22Rv1 (cell line): Measurements from ENCODE around the gene MAP2.
"Not testable (repeated sequence)": the region's sequence is repeated elsewhere in the genome, so short reads cannot be mapped to it uniquely, and the experiment has no call there.

Experiments used
- H3K27ac ChIP-seq: fragments of 450-650 bp; 2 replicates; pipeline ENCODE4 v1.5.1; 2017
- CTCF ChIP-seq: fragments of 450-650 bp; IDR thresholded peaks from 2 replicates; pipeline ENCODE4 v1.5.1; 2017; ENCODE audit warnings: mild to moderate bottlenecking
- ZFX ChIP-seq: fragments of 450-650 bp; IDR thresholded peaks from 2 replicates; pipeline ENCODE4 v1.6.1; 2017; ENCODE audit warnings: antibody characterized with exemption, borderline replicate concordance

Gene MAP2

GRCh38 chr2:209474960-209475359 lies 51.1 kb downstream of the MAP2 start:
- TF ChIP-seq ZFX (no peak), CTCF (no peak)

GRCh38 chr2:209476367-209477208 lies 52.7 kb downstream of the MAP2 start:
- no peak overlapping the region for H3K27ac ChIP-seq
- no peak for TF ChIP-seq CTCF
- no peak for TF ChIP-seq ZFX

More at GRCh38 chr2:209474960-209475359, 51.1 kb downstream of the MAP2 start:
- no peak overlapping the region for H3K27ac ChIP-seq

GRCh38 chr2:209492296-209492695 lies 68.4 kb downstream of the MAP2 start:
- not testable (repeated sequence) for H3K27ac ChIP-seq

GRCh38 chr2:209495068-209495620 lies 71.3 kb downstream of the MAP2 start:
- H3K27ac ChIP-seq: peak overlapping the region; percentile 56

- peak overlapping the region; percentile 56 for H3K27ac ChIP-seq
- no peak for TF ChIP-seq ZFX
- no peak for TF ChIP-seq CTCF
These were observed 72.2 kb downstream of the MAP2 start for GRCh38 chr2:209495855-209496585.

- H3K27ac ChIP-seq: no peak overlapping the region; the same call in 1 of the 2 replicates
- TF ChIP-seq CTCF (no peak), ZFX (no peak)
These were observed 72.7 kb downstream of the MAP2 start for GRCh38 chr2:209496586-209496982.

GRCh38 chr2:209498614-209499013 lies 74.8 kb downstream of the MAP2 start:
- peak overlapping the region; percentile 49 for H3K27ac ChIP-seq
- TF ChIP-seq CTCF (no peak), ZFX (no peak)

- H3K27ac ChIP-seq: peak overlapping the region; percentile 49
- TF ChIP-seq ZFX (no peak), CTCF (no peak)
These were observed 75.2 kb downstream of the MAP2 start for GRCh38 chr2:209499069-209499468.
